DMS153 (cell line): ENCODE data around the gene NCKAP5.
"Not testable (repeated sequence)": the region's sequence is repeated elsewhere in the genome, so short reads cannot be mapped to it uniquely, and the experiment has no call there.

ENCODE experiments used
- DNase-seq: peaks from one replicate; lab custom pipeline; 2025; lab: John Stamatoyannopoulos, UW

Gene NCKAP5

DNA sequence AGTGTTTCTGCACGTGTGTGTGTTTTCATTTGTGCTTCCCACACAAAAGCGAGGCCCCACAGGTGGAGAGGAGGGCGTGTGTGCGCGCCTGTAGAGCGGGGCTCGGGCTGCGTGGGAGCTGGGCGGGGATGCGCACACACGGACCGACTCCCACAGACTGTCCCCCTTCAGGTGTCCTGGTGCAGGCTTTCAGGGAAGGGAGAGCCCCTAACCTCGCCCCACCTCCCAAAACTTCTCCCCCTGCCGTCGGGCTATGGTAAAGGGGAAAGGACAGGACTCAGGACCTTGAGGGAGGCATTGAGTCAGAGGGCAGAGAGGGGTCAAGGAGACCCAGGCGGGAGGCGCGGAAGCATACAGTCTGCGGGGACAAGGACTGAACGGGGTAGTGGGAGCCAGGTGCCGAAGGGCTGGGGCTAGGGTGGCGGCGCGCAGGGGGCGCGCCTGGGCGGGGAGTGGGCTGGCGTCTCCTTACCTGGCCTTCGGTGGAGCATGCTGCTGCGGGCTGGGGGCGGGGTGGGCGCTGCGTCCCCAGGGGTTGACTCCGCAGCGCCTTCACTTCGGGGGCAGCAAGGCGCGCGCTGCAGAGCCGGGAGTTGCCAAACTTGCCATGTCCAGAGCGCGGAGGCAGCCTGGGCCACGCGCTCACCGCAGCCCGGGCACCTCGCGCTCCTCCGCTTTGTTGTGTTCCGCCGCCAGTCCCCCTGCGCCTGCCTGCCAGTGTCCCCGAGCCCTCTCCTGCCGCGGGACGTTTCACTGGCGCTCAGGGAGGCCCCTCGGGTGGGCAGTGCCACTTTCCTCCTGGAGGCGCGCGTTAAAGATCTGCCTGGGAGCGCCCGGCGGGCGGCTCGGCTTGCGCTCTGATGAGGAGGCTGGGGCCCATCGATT lies 302.0 kb downstream of the NCKAP5 start:
- DNase-seq: no peak

- DNase-seq: peak; percentile 43
Observed at GRCh38 chr2:133265432-133265949, 302.8 kb downstream of the NCKAP5 start.

DNA sequence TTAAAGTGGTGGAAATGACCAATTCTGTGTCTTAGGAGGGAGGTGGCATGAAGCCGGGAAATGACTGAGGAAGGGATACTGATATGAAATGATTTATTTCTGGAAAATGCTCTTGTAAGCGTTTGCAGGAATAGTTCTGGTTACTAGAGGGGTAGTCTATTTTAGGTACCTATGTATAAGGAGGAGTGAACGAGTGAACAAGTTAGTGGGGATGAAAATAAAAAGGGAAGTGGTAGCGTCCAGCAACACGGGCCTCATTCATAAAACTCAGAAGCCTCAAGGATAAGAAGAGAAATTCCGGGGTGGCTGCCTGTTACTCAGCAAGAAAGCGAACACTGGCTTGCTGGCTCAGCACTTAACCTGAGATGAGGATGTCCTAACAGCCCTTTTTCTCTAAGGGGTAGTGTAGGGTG lies 303.3 kb downstream of the NCKAP5 start:
- DNase-seq: no peak

GRCh38 chr2:133262893-133263292 lies 305.4 kb downstream of the NCKAP5 start:
- DNase-seq: peak; percentile 2

DNA sequence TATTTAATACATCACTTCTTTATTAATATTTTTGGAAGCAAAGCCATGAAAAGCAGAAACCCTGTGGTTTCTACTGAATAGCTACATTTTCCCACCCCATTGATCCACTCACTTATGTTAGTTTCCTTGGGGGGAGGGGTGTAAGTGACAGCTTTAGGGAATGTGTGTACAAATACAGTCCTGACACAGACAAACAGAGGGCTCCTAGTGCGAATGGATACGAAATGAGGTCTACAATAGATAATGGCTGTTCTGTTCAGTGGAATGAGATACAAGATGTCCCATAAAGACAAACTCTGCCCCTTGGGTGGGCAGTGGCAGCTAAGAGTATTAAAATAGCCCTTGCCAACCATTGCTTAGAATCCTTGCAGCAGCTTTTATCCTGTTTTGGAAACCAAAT lies 312.9 kb downstream of the NCKAP5 start:
- no peak for DNase-seq

- no peak for DNase-seq
Observed at GRCh38 chr2:133253793-133254192, 314.5 kb downstream of the NCKAP5 start.

DNA sequence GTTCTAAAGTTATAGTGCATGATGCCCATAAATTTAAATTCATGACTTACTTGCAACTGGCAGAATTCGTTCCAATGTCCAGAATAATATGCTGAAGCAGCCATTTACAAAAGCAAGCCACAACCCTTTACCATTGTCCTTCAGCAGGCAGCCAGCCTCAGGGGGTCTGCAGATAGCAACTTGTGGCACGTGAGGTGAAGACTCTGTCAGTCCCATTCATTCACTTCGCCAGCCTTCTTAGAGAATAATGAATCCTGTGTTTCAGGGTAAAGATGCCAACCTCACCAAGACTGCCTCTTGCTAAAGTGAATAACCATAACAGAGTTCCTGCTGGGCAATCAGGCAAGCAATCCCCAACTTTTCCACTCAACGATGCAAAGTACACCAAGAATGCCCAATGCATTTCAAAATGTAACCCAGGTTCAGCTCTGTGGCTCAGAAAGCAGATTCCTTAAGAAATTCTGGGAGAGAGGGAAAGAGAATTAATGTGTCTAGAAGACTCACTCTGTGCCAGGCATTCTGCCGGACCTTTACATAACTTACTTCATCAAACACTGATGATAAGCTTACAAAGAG lies 315.4 kb downstream of the NCKAP5 start:
- no peak for DNase-seq

GRCh38 chr2:133249362-133249761 lies 318.9 kb downstream of the NCKAP5 start:
- DNase-seq: no peak

- no peak for DNase-seq
Observed at GRCh38 chr2:133248264-133248663, 320.0 kb downstream of the NCKAP5 start.

DNA sequence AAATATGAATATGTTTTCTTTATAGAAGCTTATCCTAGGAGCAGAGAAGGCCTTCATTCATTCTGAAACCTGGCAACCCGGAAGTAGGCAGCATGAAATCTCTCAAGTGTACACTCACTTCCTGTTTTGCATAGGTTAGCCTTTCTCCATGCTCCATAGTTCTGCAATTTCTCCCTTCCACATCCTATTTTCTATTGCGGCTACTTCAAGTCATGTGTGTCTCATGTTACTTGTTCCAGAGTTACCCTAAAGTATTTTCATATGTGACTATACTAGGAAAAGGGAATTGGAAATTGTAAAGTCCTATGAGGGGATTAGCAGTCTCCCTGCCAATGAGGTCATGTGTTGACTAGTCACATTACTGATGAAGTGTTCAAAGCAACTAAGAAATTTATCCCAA lies 320.6 kb downstream of the NCKAP5 start:
- no peak for DNase-seq

DNA sequence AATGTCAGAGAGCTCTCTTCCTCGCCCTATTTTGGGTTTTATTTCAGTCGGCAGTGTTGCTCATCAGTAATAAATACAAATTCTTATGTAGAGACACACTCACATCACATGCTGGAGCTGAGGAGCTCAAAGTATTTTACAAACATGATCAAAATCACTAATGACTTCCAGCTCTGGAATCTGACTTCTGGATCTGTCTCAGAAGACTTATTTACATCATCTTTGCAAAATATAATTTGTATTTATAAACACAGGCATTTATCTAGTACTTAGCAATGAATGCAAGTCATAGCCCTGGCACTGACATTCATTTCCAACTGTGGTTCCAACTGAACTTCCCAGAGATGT lies 327.1 kb downstream of the NCKAP5 start:
- no peak for DNase-seq

DNA sequence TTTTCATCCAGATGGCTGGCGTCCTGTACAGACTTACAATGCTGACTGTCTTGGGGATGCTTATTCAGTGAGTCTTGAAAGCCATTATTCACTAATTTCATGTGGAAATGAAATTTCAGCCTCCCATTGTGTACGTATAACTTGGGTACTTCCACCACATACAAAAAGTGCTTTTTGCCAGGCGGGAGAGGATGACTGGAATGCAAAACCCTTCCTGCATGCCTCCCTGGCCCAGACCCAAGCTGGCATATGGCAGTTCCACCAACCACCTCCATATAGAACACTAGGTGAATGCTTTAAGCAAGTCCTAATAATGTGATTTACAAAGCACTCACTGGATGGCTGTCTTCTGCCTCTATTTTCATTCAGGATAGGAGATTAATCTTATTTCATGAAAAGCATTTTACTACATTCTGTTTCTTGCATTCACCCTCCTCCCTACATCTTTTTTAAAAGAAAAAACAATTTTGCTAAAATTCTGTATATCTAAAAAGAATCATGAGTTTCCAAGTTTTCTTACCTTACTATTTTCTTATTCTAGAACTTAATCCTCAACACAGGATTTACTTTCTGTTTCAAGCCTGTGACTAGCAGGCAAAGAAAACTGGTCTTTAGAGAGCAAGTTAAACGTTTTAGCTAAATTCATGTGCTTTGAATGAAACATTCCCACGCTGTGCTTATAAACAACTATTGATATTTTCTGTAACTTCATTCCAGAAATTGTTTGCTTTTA lies 327.6 kb downstream of the NCKAP5 start:
- no peak for DNase-seq

DNA sequence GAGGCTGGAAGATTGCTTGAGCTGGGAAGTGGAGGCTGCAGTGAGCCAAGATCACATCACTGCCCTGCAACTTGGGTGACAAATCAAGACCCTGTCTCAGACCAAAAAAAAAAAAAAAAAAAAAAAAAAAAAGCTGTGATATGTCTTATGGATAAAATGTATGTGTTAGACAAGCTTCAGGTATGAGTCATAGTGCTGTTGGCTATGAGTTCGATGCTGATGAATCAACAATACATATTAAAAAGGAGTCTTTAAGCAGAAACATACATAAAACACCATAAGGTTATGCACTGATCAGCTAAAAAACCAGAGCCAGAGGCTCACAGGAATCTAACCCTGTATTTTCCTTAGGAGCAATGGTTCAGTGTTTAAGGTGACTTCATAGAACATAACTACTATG lies 332.3 kb downstream of the NCKAP5 start:
- no peak for DNase-seq

DNA sequence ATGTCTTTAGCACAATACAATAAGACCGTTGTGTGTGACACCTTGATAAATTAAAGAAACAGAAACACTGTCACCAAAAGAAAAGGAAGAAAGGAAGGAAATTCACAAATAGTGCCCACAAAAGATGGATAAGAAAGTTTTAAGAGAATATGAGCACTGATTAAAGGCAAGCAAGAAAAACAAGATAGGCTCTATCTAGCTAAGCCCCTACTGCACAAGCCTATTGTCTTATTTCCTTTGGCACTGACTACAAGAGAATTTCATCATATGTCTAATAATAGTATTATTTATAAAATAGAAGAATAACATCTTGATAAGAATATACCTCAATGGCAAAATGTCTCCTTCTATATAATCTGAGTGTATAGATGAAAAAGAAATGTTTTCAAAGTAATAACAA lies 335.7 kb downstream of the NCKAP5 start:
- DNase-seq: no peak

GRCh38 chr2:133231264-133231663 lies 337.0 kb downstream of the NCKAP5 start:
- DNase-seq: no peak

DNA sequence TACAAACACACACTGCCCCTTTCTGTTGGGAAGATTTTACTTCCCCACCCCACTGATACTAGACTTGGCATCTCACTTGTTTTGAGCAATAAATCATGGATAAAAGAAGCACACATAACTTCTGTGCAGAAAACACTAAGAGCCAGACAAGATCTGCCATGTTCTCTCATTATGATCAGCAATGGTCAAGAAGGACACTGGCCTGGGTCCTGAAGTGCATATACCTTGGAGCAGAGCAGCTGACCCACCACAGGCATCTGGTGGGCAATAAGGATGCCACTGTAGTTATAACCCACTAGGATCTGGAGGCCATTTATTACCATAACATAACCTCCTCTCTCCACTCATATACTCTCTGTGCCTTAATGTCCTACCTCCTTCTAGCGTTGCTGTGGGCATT lies 338.3 kb downstream of the NCKAP5 start:
- DNase-seq: no peak

DNA sequence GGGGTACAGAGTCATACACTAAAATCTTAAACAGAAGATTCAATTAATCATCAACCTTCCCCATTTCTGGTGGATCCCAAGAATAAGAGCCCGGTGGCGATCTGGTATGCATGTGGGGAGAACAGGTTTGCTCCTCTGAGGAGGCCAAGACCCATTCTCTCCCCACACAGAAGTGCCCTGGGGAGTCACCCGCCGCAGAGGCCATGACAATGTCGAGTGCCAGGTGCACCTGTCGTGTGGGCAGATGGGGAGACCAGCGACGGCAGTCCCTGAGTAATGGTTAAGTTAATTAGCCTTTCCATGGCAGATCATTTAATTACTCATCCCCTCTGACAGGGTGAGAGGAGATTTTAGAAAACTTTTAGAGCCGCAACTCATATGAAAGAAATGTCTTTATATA lies 345.0 kb downstream of the NCKAP5 start:
- DNase-seq: peak; percentile 41

DNA sequence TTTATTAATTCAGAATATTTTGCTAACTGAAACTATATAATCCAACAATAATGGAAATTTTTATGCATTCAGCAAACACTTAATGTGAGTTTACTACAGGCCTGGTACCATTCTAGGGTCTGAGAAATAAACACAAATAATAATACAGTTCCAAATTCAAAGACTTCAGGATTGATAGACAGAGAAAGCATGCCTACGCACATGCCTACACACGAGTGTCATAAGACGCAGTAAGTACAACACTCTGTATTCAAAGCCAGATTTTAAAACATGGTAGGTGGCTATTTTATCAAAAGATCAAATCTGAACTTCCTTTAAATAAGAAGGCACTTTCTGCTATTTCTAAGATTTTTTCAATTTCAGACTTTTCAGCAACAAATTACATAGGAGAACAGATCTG lies 346.9 kb downstream of the NCKAP5 start:
- DNase-seq: no peak

DNA sequence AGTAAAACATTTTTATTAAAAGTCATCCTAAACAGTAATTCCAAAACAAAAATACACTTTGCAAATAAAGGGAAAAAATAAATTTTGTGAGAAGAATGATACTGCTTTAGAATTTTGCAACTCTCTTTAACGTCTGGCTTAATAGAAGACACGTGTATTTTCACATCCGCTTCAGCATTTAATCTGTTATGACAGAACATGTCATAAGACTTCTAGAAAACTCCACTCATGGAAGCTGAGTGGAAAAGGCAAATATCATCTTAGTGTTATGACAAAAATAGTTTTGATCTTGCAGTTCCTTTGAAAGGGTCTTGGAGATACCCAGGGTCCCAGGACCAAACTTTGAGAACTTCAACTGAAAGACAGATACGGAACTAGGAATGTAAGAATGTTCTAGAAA lies 350.1 kb downstream of the NCKAP5 start:
- no peak for DNase-seq

DNA sequence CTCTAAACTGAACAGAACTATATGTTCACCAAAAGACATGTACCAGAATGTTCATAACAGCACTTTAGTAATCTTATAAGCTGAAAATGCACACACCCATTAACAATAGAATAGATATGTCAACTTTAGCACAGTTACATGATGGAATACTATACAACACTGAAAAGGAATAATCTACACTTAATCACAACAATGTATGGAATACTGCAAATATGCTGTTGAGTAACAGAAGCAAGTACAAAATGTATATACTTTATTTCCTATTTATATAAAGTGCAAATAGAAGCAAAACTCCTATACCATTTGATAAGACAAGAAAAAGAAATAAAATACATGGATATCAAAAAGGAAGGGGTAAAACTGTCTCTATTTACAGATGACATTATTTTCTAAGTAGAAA lies 352.8 kb downstream of the NCKAP5 start:
- no peak for DNase-seq

DNA sequence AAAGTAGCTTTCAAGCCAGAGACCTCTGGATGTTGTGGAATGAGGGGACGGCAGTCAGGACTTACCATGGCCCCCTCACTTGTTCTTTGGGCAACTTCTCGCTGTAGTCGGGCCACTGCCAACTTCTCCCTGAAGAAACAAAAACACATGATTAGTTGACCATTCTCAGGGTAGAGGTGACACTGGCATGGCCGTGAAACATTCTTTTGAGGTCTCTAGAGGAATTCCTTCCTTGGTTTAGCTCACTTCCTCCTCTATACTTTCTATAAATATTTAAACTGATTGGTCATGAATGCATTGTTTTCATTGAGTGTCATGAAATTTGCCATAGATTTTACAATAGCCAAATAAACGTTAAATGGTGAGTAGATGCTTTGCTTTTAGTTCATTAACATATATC lies 354.6 kb downstream of the NCKAP5 start:
- DNase-seq: no peak

- DNase-seq: no peak
Observed at GRCh38 chr2:133209325-133209724, 358.9 kb downstream of the NCKAP5 start.

DNA sequence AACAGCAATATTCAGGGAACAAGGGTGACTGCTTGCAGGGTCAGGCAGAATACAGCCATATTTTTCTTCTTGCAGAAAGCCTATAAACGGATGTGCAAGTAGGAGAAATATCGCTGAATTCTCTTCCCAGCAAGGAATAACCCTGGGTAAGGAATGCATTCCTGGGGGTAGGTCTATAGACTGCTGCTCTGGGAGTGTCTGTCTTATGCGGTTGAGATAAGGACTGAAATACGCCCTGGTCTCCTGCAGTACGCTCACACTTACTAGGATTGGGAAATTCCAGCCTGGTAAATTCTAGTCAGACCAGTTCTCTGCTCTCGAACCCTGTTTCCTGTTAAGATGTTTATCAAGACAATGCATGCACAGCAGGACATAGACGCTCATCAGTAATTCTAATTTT lies 361.6 kb downstream of the NCKAP5 start:
- DNase-seq: not testable (repeated sequence)
